GM18508 (cell line): Measurements from ENCODE around the gene DNAJC5G.
"Not testable (repeated sequence)": the region's sequence is repeated elsewhere in the genome, so short reads cannot be mapped to it uniquely, and the experiment has no call there.

ENCODE experiments used
- ATAC-seq: cut with Tn5 transposase; IDR thresholded peaks from one replicate; pipeline ENCODE4 v1.9.1; 2021; ENCODE audit warnings: moderate number of reproducible peaks; ENCODE audit not compliant: insufficient read depth, unreplicated experiment

The DNAJC5G gene

DNA sequence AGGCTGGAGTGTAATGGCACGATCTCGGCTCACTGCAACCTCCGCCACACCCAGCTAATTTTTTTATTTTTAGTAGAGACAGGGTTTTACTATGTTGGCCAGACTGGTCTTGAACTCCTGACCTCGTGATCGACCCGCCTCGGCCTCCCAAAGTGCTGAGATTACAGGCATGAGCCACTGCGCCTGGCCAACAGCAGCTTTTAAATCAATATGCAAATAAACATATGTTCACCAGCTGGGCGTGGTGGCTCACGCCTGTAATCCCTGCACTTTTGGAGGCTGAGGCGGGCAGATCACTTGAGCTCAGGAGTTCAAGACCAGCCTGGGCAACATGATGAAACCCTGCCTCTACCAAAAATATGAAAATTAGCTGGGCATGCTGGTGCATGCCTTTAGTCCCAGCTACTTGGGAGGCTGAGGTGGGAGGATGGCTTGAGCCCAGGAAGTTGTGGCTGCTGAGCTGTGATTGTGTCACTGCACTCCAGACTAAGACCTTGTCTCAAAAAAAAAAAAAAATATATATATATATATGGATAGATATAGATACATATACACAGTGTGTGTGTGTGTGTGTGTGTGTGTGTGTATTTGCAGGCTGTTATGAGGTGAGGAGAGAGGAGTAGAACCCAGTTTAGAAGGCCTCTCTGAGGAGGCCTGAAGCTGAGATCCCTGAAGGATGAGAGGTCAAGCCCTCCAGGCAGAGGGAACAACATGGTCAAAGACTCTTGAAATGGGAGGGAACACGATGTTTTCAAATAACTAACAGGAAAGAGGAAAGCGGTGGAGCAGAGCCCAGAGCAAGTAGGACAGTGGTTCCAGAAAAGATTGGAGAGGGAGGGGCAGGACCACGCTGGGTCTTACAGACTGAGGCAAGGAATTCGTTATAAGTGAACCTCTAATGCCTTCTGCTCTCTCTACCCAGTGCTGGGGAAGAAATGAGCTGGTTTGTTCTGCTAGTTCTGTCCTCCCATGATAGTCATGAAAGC, 2.4 kb upstream of the DNAJC5G start:
- ATAC-seq, result not testable (repeated sequence)

DNA sequence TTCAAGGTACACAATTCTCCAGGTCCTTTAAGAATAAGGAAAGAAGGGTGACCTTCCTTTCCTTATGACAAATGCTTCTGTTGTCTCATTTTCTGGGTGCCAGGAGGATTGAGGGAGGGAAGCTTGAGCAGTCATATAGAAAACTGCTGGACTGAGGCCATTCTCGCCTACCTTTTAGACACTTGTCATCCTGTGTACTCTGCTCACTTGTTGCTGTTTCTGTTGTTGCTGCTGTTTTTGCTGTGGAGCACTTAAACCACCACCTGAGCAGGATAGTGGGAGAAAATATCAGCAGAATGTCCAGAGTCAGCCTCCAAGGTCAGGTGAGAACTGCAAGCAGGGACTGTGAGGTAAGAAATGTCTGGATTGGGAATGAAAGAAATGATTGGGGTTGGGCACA, 2.8 kb downstream of the DNAJC5G start:
- no peak for ATAC-seq

DNA sequence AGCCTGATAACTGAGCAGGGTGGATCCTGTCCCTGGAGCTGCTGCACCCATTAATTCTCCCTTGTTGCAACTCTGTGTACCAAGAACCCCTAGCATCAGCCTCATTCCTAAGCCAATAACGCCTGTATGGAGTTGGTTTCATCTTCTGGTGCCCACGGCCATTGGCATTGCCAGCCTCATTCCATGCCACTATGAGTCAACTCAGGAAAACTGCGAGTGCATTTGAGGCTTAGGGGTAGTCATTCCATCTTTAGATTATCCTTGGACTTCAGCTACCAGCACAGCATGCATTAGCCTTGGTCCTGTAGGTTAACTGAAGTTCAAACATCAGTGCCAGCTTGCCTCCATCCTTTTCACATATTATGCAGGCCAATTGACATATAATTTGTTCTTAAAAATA, 5.6 kb downstream of the DNAJC5G start:
- no peak for ATAC-seq

DNA sequence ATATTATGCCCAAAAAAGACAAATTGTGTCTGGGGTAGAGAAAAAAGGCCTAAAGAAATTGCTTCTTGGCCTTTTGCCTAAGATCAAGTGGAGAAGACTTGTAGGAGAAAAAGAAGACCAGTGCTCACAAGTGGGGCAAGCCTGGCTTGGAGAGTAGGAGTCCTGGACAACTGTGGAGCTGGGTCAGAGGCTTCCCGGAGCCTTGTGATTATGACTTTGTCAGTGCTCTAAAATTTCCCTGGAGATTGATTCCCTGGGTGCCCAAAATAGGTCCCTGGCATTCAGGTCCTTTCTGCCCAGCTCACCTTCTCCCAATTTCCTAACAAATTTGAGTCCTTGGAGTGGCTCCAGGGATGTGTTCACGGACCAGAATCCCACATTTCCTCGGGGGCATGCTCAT, 6.2 kb downstream of the DNAJC5G start:
- ATAC-seq, result no peak

DNA sequence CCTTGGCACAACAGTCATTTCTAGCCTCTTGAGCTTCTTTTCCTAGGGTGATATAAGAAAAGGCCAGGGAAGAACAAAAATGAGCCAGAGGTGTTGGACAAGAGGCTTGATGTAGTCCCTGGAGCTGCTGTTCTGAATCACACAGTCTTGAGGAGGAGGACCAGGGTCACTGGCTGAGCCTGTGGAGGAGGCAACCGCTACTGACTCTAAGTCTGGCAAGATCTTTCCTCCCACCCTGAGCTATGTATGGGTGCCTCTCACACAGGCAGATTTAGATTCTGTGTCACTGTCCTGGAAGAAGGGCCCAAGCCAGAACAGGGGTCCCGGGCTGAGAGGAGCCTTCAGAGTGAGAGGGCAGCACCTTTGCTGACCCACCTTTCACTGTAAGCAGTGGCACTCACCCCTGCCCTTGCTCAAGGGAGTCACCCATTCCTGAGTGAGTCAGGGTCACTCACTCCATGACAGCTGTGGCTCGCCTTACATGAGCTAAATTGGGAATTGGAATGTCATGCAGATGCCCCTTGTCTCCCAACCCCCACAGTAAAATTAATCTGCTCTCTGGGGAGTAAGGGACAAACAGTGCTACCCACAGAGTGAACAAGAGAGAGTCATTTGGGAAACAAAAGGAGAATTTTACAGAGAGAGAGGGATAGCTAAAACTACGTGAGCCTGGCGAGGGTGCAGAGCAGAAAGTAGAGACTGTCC, 6.8 kb downstream of the DNAJC5G start, which contains the start of gene TRIM54:
Gene TRIM54, plus strand, starts transcription at position 575 of the 705 bp plus-strand sequence. CDS start 303 bp downstream, outside the sequence.
- no peak for ATAC-seq

DNA sequence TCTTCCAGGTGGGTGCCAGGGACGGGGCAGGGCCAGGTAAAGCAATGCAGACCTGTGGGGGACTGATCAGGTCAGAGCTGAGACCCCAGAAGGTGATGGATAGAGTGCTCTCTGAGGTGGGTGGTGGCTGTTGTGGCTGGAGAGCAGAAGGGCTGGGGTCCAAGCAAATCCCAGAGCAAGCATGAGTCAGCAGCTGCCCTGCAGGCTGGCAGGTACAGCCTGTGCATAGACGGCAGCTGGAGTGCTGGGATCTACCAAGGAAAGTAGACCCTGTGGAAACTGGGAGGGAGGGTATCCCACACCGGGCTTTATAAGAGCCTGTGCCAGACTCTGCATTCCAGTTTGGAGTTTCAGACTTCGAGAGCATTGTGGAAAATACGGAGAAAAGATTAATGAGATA, 7.7 kb downstream of the DNAJC5G start:
- ATAC-seq, result no peak

DNA sequence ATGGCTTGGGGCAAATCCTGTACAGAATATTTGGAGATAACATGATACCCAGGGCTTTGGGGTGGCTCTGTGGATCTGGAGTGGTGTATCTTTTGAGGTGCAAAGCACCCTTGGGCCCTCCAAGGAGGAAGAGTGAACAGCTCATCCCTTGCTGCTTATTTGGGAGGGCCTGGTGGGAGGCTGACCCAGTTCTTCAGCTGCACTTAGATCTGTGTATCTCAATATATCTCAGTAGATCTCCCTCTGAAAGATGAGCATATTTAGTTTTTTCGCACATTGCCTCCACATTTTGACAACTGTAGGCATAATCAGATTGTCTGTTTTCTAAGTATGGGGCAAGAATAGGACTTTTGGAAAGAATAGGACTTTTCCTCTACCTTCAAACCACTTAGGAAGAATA, 9.8 kb downstream of the DNAJC5G start:
- no peak for ATAC-seq

DNA sequence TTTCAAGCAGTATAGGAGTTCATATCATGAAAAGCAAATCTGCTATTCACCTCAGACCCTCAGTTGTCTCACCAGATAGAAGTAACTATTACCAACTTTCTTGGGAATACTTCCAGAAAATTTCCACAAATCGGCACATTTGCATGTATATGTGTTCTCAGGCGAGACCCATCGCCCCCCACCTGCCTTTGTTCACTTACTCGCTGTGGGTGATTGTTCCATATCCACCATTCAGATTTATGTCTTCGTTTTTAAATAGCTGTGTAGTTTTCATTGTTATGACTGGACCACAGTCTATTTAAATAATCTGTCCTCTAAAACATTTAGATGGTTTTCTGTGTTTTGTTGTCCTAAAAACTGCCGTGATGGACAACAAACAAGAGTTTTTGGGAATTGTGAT, 10.2 kb downstream of the DNAJC5G start:
- ATAC-seq, result no peak

DNA sequence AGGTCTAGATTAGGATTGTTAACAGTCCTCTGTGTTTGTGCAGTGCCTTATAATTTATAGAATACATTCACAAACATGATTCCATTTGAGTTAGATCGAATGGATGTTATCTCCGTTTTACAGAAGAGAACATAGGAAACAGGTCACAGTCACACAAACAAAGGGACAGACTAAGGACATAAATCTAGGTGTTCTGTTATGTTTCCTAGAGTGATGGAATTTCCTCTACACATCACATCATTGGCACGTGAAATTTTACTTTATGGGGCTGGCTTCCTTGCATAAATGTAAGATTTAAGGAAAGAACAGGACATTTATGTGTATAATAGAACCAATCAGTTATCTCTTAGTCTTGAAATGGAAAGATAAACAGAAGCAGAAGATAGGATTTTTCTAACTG, 13.4 kb downstream of the DNAJC5G start:
- ATAC-seq, result no peak

DNA sequence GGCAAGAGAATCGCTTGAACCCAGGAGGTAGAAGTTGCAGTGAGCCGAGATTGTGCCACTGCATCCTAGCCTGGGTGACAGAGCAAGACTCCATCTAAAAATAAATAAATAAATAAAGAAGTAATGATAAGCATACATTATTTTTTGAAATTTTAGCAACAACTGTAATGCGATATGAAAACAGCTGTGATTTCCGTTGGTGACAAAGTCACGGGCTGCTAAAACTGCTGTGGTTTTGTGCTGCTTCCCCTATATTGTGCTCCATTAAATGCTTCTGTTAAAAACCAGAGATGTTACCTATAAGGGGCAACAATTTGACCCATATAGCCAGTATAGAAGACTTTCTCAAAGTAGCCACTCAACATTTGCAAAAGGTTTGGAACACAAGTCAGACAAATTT, 15.3 kb downstream of the DNAJC5G start:
- ATAC-seq, result no peak

DNA sequence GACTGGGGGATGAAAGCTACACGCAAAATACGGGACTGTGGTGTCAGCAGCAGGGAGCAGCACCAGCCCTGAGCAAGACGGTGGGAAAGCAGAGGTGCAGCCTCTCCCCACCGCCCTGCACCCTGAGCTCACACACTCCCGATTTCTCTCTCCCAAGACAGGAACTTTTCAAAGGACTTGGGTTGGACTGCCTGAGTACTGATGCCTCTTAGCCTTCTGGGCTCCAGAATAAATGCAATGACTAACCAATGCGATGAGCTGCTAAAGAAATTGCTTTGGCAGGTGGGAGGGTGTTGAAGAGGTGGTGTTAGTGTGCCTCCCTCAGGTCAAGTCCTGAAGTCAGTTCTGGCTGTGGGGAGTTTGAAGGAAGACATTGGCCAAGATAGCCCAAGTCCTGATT, 16.6 kb downstream of the DNAJC5G start:
- no peak for ATAC-seq

DNA sequence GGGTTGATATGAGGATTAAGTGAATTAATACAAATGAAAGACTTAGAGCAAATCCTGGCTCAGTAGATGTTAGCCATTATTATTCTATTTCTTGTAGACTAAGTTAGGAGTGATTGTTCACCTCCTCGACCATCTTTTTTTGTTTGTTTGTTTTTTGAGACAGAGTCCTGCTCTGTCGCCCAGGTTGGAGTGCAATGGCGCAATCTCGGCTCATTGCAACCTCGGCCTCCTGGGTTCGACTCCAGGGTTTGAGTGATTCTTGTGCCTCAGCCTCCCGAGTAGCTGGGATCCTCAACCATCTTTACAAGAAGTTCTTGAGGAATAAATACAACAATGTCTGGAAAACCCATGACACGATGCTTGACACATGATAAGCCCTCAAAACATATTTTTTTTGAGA, 19.7 kb downstream of the DNAJC5G start:
- ATAC-seq, result no peak

DNA sequence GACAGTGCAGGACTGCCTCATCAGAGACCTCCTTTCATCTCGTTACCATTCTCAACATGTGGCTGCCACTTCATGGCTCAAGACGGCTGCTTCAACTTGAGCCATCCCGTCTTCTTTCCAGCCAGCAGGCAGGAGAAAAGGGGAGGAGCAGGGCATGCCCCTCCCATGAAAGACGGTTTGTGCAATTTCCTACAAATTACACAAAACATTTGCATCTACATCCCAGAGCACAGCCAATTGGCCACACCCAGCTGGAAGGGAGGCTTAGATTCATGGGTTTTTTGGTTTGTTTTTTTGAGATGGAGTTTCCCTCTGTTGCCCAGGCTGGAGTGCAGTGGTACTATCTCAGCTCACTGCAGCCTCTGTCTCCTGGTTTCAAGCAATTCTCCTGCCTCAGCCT, 21.2 kb downstream of the DNAJC5G start:
- ATAC-seq, result no peak

DNA sequence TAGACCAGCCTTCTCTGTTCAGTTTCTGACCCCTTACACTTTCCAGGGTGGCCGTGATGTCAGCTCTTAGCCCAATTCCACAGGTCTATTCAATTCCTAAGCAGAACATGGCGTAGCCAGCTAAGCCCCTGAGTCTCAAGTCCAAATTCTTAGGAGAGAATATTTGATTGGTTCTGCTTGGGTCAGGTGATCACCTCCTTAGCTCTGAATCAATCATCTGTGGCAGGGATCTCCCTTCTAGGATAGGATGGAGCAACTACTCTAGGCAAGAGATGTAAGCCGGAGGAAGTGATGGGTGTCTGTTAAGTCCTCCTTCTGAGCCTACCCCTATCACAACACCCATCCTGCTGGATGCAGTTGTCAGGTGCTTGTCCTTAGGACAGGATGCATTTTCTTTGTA, 22.0 kb downstream of the DNAJC5G start:
- ATAC-seq, result no peak

DNA sequence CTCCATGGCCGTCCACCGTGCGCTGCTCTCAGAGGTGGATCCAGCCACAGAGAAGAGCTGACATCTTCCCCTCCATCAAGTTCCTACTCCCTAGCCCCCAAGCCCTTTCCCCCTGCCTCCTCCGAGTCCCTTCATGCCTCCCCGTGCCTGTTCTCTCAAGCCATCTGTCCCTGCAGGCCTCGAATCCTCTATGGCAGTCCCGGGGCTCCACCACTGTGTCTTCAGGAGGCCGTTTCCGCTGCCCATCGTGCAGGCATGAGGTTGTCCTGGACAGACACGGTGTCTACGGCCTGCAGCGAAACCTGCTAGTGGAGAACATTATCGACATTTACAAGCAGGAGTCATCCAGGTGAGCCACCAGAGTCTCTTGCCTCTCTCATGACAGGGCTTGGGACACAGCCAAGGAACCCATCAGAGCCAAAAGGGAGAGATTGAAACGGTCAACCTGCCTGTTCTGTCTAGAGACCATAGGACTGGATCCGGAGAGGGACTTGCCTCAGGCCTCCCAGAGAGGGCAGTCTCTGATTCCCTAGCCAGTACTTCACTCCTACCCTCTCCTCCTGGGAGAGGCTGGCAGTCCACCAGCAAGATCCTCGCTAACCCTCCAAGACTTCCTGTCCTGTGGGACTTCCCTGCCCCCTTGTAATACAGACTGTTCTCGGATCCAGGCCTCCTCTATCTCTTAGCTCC, 23.3 kb downstream of the DNAJC5G start:
- no peak for ATAC-seq

DNA sequence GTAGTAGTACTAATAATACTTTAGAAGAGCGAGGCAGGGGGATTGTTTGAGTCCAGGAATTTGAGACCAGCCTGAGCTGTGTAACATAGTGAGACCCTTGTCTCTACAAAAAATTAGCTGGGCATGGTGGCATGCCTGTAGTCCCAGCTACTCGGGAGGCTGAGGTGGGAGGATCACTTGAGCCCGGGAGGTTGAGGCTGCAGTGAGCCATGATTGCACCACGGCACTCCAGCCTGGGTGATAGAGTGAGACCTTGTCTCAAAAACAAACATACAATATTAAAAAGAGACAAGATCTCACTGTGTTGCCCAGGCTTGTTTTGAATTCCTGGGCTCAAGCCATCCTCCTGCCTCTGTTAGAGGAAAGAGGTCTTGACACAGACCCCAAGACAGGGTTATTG, 25.4 kb downstream of the DNAJC5G start:
- not testable (repeated sequence) for ATAC-seq

DNA sequence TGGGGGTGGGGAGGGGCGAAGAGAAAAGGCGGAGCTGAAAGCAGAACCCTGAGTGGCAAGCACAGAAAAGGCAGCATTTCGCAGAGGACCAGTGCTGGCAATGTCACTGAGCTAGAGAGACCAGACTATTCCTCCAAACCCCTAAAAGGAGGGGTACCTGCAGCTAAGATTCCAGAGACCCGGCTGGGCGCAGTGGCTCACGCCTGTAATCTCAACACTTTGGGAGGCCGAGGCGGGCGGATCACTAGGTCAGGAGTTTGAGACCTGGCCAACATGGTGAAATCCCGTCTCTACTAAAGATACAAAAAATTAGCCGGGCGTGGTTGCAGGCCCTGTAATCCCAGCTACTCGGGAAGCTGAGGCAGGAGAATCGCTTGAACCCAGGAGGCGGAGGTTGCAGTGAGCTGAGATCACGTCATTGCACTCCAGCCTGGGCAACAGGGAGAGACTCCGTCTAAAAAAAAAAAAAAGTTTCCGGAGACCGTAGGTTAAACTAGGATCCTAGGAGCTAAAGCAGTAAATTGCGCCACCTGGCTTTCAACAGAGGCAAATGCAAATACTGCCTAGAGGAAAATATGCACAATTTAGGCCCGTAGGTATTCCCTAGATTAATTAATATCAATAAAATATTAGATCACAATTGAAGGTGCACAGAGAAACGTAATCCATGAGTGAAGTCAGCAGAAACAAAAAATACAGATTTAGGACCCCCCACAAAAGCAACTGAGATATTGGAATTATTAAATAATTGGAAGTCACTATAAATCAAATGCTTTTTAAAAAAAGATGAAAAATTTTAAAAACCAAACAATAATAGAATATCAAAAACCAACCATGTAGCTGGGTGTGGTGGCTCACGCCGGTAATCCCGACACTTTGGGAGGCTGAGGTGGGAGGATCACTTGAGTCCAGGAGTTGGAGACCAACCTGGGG, 28.1 kb downstream of the DNAJC5G start:
- no peak for ATAC-seq

DNA sequence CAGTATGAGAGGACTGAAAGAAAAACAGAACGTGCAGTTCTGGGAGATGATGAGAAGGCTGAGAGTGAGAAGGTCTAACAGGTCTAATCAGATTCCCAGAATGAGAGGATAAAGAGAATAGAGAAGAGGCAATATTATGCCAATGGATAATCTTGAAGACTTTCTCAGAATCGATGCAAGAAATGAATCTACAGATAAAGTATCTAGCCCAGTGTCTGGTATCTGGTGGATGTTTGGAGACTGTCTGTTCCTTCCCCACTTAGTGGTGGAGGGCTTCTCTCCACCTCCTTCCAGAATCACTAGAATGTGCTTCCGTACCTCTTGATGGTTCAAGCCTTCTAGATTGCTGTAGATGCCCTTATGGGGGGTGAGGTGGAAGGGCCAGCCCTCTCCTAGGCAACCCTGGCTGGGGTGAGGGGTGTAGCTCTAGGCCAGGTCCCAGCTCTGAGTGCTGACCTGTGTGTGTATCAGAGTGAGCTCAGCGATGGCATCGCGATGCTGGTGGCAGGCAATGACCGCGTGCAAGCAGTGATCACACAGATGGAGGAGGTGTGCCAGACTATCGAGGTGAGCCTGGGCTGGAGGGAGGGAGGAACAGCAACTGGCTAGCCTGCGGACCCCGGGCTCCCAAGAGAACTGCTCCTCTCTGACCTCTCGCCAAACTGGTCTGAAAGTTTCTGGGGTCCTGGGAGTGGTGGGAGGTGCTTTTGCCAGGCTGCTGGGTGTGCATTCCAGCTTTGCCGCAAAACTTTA, 29.4 kb downstream of the DNAJC5G start:
- no peak for ATAC-seq

DNA sequence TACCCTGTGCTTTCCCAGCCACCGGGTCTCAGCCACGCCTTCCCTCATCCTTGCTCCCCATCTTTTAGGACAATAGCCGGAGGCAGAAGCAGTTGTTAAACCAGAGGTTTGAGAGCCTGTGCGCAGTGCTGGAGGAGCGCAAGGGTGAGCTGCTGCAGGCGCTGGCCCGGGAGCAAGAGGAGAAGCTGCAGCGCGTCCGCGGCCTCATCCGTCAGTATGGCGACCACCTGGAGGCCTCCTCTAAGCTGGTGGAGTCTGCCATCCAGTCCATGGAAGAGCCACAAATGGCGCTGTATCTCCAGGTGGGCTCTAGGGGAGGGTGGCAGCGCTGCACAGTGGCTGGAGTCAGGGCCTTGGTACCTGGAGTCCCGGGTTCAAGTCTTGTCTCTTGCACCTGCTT, 30.3 kb downstream of the DNAJC5G start:
- no peak for ATAC-seq
